OCI-LY7 (cell line): ENCODE measurements around the gene MAPK6. TPM values are rescaled to one million over a fixed set of nuclear protein-coding genes. Genes with fewer than 3 reads are reported as not detected.

ENCODE experiments used
- BruUV-seq: library from RNA; stranded (reverse); fragments of 400-500 nt; replicated peaks from 2 replicates; lab custom pipeline; 2021; lab: Mats Ljungman, UMichigan
- CTCF ChIA-PET: fragments of 300-600 bp; sonication (Branson Sonifier 250); formaldehyde crosslinking; loops from one replicate; lab custom pipeline; 2022; ENCODE audit warnings: antibody characterized with exemption; ENCODE audit not compliant: unreplicated experiment; lab: Charles Lee
- POLR2A ChIA-PET: fragments of 300-600 bp; sonication (Branson Sonifier 250); formaldehyde crosslinking; loops from one replicate; lab custom pipeline; 2022; ENCODE audit warnings: antibody characterized with exemption; lab: Charles Lee
- DNase-seq: peaks from one replicate; pipeline ENCODE4 v3.0.0-alpha.2; 2015; ENCODE audit warnings: low spot score
- H2AFZ ChIP-seq: fragments of 200-600 bp; sonication (generic), shearing (Covaris generic); 2 replicates; pipeline ENCODE4 v1.6.1; 2014; ENCODE audit warnings: mild to moderate bottlenecking, antibody characterized with exemption, low read length, moderate library complexity
- H3K27ac ChIP-seq: fragments of 200-600 bp; sonication (generic); 2 replicates; pipeline ENCODE4 v1.5.1; 2014; ENCODE audit warnings: mixed run types, low read depth, mild to moderate bottlenecking, moderate library complexity, low read length, inconsistent platforms; ENCODE audit not compliant: poor library complexity, severe bottlenecking
- H3K36me3 ChIP-seq: fragments of 200-600 bp; sonication (generic); 2 replicates; pipeline ENCODE4 v1.6.1; 2014; ENCODE audit warnings: mild to moderate bottlenecking, antibody characterized with exemption, low read length, moderate library complexity, mixed read lengths; ENCODE audit not compliant: insufficient read depth
- H3K4me1 ChIP-seq: fragments of 200-600 bp; sonication (generic); 2 replicates; pipeline ENCODE4 v1.5.1; 2014; ENCODE audit warnings: mild to moderate bottlenecking, low read length; ENCODE audit not compliant: insufficient read depth, poor library complexity, severe bottlenecking
- H3K4me2 ChIP-seq: fragments of 200-600 bp; sonication (generic); 2 replicates; pipeline ENCODE4 v1.6.1; 2014; ENCODE audit warnings: mild to moderate bottlenecking, low read length
- H3K4me3 ChIP-seq: fragments of 200-600 bp; sonication (generic); 2 replicates; pipeline ENCODE4 v1.5.1; 2014; ENCODE audit warnings: mild to moderate bottlenecking, low read depth, low read length; ENCODE audit not compliant: poor library complexity, severe bottlenecking
- H3K79me2 ChIP-seq: fragments of 200-600 bp; sonication (generic); 2 replicates; pipeline ENCODE4 v1.6.1; 2016; ENCODE audit warnings: low read depth, mild to moderate bottlenecking, low read length, moderate library complexity, mixed read lengths; ENCODE audit not compliant: insufficient read depth
- H3K9me2 ChIP-seq: fragments of 200-600 bp; sonication (generic); 2 replicates; pipeline ENCODE4 v1.6.1; 2016; ENCODE audit warnings: mild to moderate bottlenecking, low read length, mixed read lengths; ENCODE audit not compliant: insufficient read depth
- H3K9me3 ChIP-seq: fragments of 200-600 bp; sonication (generic); 2 replicates; pipeline ENCODE4 v1.6.1; 2014; ENCODE audit warnings: mild to moderate bottlenecking, mixed run types, low read length, mixed read lengths
- H4K20me1 ChIP-seq: fragments of 200-600 bp; sonication (generic); 2 replicates; pipeline ENCODE4 v1.6.1; 2014; ENCODE audit warnings: mild to moderate bottlenecking, antibody characterized with exemption, low read length, moderate library complexity, mixed read lengths; ENCODE audit not compliant: insufficient read depth
- EZH2phosphoT487 ChIP-seq: fragments of 200-600 bp; sonication (generic); IDR thresholded peaks from 2 replicates; pipeline ENCODE4 v1.6.1; 2018; ENCODE audit warnings: low read depth, borderline replicate concordance, mild to moderate bottlenecking, mixed run types, antibody characterized with exemption, low read length, moderate library complexity, mixed read lengths
- intact Hi-C: fragments of 100-400 bp; cut with micrococcal nuclease; formaldehyde crosslinking; loops from one replicate; pipeline ENCODE4 v1.10.0; 2022; ENCODE audit not compliant: unreplicated experiment
- total RNA-seq, 2 experiments: library from RNA; depleted of rRNA in 1 of 2; stranded (reverse); fragments of >200 nt in 1 of 2; shearing (Covaris generic) in 1 of 2; gene quantifications; 2 replicates each; pipeline ENCODE4 v1.2.3, GENCODE V29; 2014 to 2022
- TF ChIP-seq, protein P1 (sequence below): fragments of 200-600 bp; sonication (generic); conservative IDR thresholded peaks from 2 replicates; pipeline ENCODE4 v1.5.1; 2014; ENCODE audit warnings: mild to moderate bottlenecking, antibody characterized with exemption, low read length, moderate library complexity, mixed read lengths

The MAPK6 gene
- total RNA-seq, 2 experiments from 2014 or later, result 19.8 to 49.7 TPM

DNA sequence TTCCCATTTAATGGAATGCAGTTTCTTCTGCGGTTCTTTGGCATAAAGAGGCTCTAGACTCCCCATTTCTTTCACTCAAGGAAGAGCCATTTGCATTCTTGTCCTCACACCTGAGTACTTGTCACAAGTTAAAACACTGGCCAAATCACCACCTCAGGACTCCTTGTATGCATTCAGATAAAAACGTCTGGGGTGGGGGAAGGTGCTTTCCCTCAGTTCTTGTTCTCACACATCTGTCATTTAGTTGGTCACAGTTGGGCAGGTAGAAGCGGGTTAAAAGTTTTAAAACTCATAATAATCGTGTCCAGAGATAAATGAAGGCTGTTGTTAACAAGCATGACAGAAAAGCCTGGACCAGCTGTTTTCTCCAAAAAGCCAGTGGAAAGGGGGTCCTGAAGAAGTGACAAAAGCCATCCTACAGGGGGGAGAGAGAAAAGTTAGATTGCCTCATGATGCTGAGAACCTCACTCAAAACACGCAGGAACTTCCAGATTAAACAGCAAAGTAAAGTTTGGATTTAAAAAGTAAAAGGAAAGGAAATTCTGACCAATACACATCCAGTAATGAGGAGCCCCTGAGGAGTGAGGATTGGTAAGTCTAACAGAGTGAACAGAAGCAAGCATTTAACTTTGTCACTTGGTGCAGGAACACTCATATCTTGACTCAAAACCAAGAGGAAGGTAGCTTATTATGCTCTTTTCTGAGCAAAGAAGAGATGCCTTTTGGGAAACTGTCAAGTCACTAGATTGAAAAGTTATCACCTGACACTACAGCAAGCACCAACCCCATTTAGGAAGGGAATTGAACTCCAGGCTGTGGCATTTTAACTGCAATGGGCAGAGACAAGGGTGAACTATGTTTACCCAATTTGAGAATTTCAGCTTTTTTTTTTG lies 90.8 kb downstream of the MAPK6 start:
- intact Hi-C loops, result no loop called here
- Histone ChIP-seq H2AFZ (peak overlapping the region; percentile 13; the same call in 1 of the 2 replicates), H3K27ac (no peak overlapping the region), H3K9me2 (no peaks in the 10 kb centered on the region), H3K4me1 (peaks cover 18% of the 10 kb centered on the region), H3K79me2 (no peaks in the 10 kb centered on the region), H3K9me3 (no peaks in the 10 kb centered on the region), H3K4me3 (no peak overlapping the region), H4K20me1 (no peaks in the 10 kb centered on the region), H3K4me2 (0 out of 2 replicates have a peak overlapping the region, but pooled peaks have one; percentile 0), H3K36me3 (no peaks in the 10 kb centered on the region)
- no TSS peak for BruUV-seq
- ChIA-PET POLR2A (no interaction called here), CTCF (no interaction called here)
- DNase-seq, result peak; percentile 14
- TF ChIP-seq, protein P1, sequence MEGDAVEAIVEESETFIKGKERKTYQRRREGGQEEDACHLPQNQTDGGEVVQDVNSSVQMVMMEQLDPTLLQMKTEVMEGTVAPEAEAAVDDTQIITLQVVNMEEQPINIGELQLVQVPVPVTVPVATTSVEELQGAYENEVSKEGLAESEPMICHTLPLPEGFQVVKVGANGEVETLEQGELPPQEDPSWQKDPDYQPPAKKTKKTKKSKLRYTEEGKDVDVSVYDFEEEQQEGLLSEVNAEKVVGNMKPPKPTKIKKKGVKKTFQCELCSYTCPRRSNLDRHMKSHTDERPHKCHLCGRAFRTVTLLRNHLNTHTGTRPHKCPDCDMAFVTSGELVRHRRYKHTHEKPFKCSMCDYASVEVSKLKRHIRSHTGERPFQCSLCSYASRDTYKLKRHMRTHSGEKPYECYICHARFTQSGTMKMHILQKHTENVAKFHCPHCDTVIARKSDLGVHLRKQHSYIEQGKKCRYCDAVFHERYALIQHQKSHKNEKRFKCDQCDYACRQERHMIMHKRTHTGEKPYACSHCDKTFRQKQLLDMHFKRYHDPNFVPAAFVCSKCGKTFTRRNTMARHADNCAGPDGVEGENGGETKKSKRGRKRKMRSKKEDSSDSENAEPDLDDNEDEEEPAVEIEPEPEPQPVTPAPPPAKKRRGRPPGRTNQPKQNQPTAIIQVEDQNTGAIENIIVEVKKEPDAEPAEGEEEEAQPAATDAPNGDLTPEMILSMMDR, result no peak

DNA sequence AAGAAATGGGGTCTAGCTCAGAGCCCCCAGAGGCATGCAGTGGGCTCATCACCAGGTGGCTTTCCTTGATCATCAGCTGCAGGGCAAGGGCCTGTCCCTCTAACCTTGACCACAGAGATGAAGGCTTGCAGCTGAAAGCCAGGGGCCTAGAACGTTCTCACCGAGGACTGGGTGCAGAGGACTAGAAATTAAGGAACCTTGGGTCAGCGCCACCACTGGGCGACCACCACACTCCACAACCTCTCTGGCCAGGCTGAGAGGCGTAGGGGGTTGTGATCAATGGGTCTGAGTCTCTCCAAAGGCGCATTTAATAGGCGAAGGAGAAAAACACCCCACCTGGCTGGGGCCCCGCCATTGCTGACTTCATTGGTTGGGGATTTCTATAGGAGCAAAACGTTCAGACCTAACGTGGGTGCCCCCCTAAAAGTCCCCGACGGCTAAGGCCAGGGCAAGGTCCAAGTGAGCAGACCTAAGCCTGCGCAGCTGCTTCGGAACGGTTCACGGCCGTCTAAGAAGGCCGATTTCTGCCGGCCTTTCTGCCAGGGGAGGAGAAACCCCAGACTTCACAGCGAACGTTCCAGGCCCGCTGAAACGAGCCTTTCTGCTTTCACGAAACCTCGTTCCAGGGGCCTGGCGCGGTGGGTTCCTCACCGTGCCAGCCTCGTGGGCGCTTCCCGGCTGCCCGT lies 92.6 kb downstream of the MAPK6 start:
- Histone ChIP-seq H3K79me2 (no peaks in the 10 kb centered on the region), H3K36me3 (no peaks in the 10 kb centered on the region), H3K4me1 (peaks cover 18% of the 10 kb centered on the region), H3K4me3 (no peak overlapping the region), H3K4me2 (no peak overlapping the region; the same call in 1 of the 2 replicates), H4K20me1 (no peaks in the 10 kb centered on the region), H2AFZ (no peak overlapping the region), H3K9me2 (no peaks in the 10 kb centered on the region), H3K9me3 (no peaks in the 10 kb centered on the region), H3K27ac (no peak overlapping the region)
- ChIA-PET CTCF (interaction anchor here (0.6 kb wide), 1 partner anchor 1568 kb away, joined by 7 read pairs; no protein-coding TSS in a partner anchor), POLR2A (interaction anchor here (0.6 kb wide), 2 partner anchors 10 to 282 kb away, joined by 3 read pairs; no protein-coding TSS in a partner anchor)
- DNase-seq, result no peak
- TF ChIP-seq EZH2phosphoT487, result no peak
- TF ChIP-seq, protein P1, result no peak
- BruUV-seq, result no TSS peak
- intact Hi-C loops, result no loop called here
